Embryonic facial prominence (tissue), 1 donor: ENCODE measurements around the gene GCNT4.

ENCODE experiments used
- DNase-seq: peaks from one replicate; pipeline ENCODE4 v3.0.0-alpha.2; 2016; ENCODE audit errors: extremely low spot score

GCNT4 gene

DNA sequence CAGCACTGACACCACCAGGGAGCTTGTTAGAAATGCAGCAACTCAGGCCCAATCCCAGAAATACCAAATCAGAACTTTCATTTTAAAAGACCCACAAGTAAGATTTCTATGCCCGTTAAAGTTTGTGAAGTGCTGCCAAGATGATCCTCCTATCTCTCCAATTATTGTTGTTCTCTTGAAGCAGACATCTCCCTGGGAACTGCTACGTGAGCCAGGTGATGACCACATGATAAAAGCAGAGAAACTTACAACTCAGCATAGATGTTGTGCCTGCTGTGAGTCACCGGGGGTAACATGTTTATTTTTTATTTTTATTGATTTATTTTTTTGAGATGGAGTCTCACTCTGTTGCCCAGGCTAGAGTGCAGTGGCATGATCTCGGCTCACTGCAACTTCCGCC is 34.4 kb downstream of the GCNT4 start:
- no peak for DNase-seq

GRCh38 chr5:75016896-75017295 is 35.5 kb downstream of the GCNT4 start:
- no peak for DNase-seq

DNA sequence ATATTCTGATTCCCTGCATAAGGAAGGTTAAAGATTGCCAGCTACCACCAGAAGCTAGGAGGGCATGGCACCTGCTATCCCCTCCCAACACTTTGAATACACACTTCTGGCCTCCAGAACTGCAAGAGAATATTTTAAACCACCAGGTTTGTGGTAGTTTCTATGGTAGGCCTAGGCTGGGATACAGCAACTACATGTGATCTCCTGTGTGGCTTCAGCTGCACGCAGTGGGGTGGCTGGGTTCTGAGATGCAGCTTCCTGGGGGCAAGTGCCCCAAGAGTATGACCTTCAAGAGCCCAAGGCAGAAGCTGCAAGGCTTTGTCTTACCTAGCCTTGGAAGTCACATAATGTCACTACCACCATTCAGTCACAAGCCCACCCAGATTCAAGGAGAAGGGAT is 39.6 kb downstream of the GCNT4 start:
- no peak for DNase-seq

DNA sequence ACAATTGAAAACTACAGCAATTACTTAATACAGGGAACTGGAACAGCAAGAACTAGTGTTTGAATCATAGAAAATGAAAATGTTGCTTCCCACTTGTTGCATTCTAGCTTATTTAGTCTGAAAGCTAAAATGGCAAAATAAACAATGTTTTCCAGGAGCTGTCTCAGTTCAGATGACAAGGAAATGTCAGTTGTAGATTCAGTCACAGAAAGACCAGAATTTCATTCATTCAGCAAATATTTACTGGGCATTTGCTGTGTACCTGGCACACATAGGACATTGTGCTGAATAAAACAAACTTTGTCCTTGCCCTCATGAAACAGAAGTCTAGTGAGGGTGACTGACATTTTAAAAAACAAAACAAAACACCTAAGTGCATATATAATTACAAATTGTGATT is 41.5 kb downstream of the GCNT4 start:
- no peak for DNase-seq

GRCh38 chr5:75009556-75010345 is 42.6 kb downstream of the GCNT4 start:
- DNase-seq = no peak

GRCh38 chr5:75006865-75007822 is 45.2 kb downstream of the GCNT4 start:
- DNase-seq = no peak

- DNase-seq = no peak
Measured at GRCh38 chr5:75005561-75005960, 46.8 kb downstream of the GCNT4 start.
